Tongue (tissue), 2 donors: ENCODE results near the gene ATXN10. TPM values are rescaled to one million over a fixed set of nuclear protein-coding genes. Genes with fewer than 3 reads are reported as not detected.
A peak's percentile ranks its signal among the peaks of the same experiment; 100 is the strongest.
"Not testable (repeated sequence)": the region's sequence is repeated elsewhere in the genome, so short reads cannot be mapped to it uniquely, and the experiment has no call there.

ENCODE experiments used
- DNase-seq: peaks from one replicate; pipeline ENCODE4 v3.0.0-alpha.2; 2015
- total RNA-seq: library from RNA; depleted of rRNA; stranded (reverse); fragments of >200 nt; gene quantifications from one replicate; pipeline ENCODE4 v1.2.3, GENCODE V29; 2014

Gene ATXN10
- total RNA-seq, 1 donor from 2014 or later = 185 TPM

DNA sequence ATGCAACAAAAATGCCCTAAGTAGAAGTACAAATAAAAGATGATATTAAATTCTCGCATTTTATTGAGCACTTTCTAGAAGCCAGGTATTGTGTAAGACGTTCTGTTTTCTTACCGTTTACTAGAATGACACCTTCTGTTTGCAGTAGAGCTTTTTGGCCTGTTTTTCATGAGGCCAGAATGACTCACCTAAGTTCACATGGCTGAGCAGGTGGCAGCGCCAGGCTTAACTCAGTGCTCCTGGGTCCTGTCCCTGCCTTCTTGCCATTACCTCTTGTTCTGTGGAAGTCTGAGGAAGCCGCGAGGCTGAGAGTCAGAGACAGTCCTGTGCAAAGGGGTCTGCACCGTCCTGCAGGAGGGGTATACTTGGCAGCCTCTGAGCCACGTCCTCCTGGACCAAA lies 113.8 kb downstream of the ATXN10 start:
- DNase-seq = no peak

GRCh38 chr22:45786726-45787125 lies 115.1 kb downstream of the ATXN10 start:
- no peak for DNase-seq

- no peak for DNase-seq
Observed at GRCh38 chr22:45787759-45788158, 116.1 kb downstream of the ATXN10 start.

DNA sequence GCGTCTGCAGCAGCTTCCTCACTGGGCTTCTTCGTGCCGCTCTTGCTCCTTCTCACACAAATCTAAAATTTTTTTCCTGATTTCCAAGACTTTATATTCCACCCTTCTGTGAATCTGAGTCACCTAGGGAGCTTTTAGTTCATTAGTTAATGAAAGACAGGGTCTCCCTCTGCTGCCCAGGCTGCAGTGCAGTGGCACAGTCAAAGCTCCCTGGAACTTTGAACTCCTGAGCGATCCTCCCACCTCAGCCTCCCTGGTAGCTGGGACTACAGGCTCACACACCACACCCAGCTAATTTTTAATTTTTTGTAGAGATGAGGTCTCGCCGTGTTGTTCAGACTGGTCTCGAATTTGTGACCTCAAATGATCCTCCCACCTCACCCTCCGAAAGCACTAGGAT lies 116.9 kb downstream of the ATXN10 start:
- no peak for DNase-seq

- no peak for DNase-seq
Observed at GRCh38 chr22:45790401-45790800, 118.8 kb downstream of the ATXN10 start.

- no peak for DNase-seq
Observed at GRCh38 chr22:45793161-45793560, 121.5 kb downstream of the ATXN10 start.

DNA sequence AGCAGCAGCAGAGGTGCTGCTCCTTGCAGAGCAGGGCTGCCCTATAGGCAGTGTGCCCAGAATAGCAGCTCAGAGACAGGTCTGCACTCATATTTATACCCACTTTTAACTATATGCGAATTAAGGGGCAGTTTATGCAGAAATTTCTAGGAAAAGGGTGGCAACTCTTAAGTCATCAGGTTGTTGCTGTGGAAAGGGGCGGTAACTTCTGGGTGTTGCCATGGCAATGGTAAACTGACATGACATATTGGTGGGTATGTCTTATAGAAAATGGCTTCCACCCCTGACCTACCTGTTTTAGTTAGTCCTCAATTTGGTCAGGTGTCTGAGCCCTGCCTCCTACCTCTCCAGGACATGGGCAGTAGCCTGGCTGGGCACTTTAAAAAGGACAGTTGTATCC lies 122.3 kb downstream of the ATXN10 start:
- no peak for DNase-seq

DNA sequence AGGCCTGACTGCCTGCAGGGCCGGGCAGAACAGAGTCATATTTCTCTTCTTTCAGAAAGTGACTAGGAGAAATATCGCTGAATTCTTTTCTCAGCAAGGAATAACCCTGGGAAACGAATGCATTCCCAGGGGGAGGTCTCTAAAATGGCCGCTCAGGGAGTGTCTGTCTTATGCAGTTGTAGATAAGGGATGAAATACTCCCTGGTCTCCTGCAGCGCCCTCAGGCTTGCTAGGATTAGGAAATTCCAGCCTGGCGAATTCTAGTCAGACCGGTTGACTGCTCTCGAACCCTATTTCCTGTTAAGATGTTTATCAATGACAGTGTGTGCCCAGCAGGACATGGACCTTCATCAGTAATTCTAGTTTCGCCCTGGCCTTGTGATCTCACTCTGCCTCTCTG lies 124.4 kb downstream of the ATXN10 start:
- DNase-seq = not testable (repeated sequence)

- DNase-seq = no peak
Observed at GRCh38 chr22:45799291-45799690, 127.7 kb downstream of the ATXN10 start.

- no peak for DNase-seq
Observed at GRCh38 chr22:45802054-45802453, 130.4 kb downstream of the ATXN10 start.

GRCh38 chr22:45804319-45804985 lies 132.8 kb downstream of the ATXN10 start:
- no peak for DNase-seq

DNA sequence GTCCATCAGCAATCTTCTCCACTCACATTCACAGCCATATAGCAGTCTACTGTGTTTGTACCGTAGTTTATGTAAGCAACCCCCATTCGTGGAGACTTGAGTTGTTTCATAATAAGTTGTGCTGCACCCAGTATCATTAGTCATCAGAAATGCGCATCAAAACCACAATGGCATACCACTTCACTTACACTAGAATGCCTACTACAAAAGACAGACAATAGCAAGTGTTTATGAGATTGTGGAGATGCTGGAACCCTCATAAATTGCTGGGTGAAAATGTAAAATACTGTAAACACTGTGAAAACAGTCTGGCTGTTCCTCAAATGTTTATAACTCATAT lies 133.3 kb downstream of the ATXN10 start:
- no peak for DNase-seq

DNA sequence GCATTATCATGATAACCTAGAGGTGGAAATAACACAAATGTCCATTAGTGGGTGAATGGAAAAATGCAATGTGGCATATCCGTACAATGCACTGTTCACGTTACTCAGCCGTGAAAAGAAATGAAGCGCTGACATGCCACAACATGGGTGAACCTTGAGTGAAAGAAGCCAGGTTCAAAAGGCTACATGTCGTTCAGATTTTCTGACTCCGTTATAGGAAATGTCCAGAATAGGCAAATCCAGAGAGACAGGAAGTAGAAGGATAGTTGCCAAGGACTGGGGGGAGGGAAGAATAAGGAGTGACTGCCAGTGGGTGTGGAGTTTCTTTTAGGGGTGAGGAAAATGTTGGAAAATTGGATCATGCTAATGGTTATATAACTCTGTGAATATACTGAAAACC lies 133.8 kb downstream of the ATXN10 start:
- no peak for DNase-seq

DNA sequence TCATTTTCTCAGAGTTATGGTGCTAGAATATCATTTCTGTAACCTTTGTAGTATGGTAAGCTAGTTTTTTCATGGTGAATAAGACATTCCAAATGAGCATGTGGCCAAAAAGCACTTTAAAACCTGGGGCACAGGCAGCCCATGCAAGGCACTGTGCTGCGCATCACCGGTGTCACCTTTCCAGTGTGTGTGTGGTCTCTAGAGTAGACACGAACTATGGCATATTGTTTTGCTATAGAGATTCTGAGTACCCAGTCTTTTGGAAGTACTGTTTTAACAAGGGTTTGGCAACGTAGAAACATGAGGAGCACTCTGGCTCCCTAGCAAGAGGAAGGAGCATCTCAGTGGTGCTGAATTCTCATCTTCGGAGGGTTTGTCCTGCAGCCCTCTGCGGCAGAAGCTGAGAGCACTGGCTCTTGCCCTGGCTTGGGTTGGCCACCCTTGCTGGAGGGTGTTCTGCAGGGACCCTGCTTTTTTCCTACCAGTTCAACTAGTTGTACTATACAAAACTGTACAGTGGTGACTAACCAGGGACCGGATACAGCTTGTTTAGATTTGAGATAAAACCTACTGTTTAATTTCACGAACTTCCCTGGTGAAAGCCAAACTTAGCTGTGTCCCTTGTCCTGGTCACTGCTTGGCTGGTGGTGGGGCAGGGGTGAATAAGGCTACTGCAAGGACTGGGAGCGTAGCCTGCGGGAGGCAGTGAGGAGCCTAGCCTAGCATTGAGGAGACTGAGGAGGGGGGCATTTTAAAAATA lies 135.7 kb downstream of the ATXN10 start:
- DNase-seq = no peak

DNA sequence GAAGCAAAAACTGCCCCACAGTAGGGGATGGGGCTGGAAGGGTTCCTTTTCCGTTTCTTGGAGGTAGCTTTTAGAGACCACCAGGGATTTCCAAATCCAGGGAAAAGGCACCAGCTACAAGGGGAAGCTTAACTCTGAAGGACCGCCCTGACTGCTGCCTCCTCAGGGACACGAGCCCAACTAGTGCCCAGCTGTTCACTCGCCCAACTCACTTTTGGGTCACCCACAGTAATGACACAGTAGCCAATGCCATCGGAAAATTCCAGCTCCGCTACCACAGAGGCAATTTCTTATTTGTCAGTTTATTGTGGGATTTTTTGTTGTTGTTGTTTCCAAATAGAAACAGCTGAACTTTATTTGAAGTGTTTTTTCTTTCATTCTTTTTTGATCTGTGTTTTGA lies 141.3 kb downstream of the ATXN10 start:
- no peak for DNase-seq

DNA sequence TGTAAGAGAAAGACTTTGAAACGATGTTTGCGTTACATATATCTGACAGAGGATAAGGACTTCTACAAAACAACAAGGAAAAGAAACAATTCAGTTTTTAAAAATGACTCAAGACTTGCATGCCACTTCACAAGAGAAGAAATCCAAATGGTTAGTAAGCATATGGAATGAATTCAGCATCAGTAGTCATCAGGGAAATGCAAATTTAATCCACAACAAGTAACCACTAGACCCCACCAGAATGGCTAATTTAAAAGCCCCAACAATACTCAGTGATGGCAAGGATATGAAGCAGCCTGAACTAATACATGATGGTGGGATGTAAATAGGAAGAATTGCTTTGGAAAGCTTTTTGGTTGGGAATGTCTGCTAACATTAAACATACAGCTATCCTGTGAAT lies 142.6 kb downstream of the ATXN10 start:
- no peak for DNase-seq

DNA sequence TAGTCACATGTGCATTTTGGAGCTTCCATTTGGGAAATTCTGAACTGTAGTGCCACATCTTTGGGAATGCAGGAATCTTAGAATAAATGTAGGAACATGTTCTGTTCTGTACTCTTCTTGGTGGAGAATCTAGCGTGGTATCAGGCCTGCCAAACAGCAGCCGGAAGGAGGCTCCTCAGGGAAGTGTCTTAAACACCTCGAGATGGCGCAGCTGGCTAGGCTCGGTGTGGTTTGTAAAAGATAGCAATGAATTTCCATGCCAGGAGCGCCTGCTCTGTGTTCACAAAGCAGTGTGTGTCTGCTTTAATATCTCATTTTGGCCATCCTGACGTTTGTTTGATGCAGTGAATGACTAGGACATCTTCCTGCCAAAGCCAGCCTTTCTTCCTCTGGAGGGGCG lies 145.1 kb downstream of the ATXN10 start:
- no peak for DNase-seq

DNA sequence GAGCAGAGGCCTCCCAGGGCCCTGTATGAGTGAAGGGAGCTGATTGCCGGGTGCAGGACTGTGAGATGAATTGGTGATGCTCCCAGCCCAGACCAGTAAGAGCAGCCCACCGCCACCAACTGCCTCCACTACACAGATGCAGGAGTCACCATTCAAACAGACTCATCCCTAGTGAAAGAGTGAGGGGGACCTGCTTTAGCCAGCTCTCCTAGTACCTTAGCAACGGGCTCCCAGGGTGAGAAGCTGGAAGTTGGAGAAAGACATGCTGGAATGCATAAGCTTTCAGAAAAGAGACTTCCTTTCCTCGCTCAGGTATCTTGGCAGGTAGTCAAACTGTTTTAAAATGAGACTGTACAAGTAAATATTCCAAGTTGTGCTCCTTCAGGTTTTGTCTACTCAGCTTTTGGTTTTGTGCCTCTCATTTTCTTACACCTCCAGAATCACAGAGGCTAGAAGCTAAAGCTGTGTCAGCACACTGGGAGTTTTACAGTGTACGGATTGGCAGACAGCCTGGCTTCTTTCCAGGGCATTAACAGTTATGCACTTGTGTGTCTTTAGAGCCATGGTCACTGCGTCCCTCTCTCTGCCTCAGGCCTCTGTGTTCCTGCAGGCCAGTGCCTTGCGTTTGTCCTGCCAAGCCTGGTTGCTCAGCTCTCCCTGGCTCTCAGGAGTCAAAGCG lies 146.2 kb downstream of the ATXN10 start:
- peak; percentile 79 for DNase-seq

DNA sequence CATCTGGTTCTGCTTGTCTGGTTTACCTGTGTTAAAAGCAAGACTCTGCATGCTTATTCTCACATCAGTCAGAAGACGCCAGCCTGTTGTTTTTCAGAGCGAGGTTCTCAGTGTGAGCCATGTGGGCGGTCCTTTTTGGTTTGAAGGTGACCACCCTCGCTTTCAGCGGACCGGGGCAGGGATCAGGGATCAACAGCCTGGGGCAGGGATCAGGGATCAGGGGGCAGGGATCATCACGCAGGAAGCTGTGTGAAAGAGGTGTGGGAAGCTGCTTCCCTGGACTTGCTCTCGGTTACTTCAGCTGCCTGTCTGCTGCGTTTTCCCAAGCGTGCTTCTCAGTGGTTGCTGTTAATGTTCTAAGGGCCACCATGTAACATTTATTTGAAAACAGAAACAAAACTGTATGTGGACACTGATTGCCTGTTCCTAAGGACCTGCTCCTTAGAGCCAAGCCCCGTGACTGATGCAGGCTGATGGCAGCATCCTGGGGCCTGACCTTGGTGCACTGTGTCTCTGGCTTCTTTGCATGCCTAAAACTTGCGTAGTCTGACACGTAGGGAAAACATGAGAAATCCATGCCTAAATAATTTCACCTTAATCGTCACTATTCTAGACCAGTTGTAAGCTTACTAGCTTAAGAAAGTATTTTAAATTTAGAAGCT lies 146.9 kb downstream of the ATXN10 start:
- no peak for DNase-seq

DNA sequence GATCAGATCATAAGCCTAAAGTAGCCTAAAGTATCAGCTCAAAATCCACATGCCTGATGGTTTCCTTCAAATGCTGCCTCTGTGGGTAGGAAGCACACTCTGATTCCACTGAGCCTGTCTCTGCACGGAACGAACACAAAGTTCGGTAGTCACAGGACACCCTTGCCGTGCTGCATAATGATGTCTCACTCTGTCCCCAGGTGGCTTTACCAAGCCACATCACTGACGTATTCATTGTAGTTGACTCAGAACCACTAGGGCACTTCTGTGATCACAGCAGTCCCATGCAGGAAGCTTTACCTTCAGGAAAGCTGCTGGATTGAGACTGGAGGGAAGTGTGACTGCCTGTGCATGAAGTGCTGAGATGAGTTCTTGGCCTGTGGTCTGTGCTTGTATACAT lies 147.7 kb downstream of the ATXN10 start:
- DNase-seq = no peak

DNA sequence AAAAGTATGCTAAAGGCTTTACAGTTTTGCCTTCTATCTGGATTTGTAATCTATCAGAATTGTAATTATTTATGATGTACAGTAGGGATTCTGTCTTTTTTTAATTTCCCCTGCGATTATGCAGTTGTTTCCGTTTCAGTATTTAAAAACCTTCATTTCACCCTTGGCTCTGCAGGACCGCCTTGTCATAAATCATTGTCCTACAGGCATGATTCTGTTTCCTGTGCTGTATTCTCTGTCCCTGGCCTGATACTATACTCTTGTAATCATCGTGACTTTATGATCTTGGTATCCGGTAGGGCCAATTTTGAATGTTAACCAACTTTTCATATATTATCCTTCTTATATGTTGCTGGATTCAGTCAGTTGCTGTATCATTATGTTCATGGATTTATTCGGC lies 151.7 kb downstream of the ATXN10 start:
- DNase-seq = no peak

DNA sequence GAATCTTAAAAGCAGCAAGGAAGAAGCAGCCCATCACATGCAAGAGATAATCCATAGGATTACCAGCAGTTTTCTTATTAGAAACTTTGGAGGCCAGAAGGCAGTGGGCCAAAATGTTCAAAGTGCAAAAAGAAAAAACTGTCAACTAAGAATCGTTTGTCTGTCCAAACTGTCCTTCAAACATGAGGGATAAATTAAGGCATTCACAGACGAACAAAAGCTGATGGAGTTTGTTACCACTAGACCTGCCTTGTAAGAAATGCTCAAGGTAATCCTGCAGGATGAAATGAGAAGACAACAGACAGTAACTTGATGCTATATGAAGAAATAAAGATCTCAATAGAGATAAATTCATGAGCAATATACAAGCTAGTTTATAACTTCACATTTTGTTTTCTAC lies 154.9 kb downstream of the ATXN10 start:
- DNase-seq = no peak

GRCh38 chr22:45828841-45829240 lies 157.2 kb downstream of the ATXN10 start:
- DNase-seq = no peak
